A549 (cell line): ENCODE measurements around the gene PARVB. TPM values are rescaled to one million over a fixed set of nuclear protein-coding genes. Genes with fewer than 3 reads are reported as not detected.

Source experiments
- ATAC-seq, 2 experiments: fragments of 200-7000 bp in 1 of 2; fragments of >200 bp in 1 of 2; cut with Nextera tagmentation in 1 of 2; cut with Tn5 transposase in 1 of 2; 3 replicates each; pipeline versions ENCODE4 v1.8.0 to v1.9.1; 2018 to 2020; ENCODE audit warnings: mild to moderate bottlenecking in 1 of 2, moderate library complexity in 1 of 2
- CTCF ChIA-PET: fragments of 300-600 bp; sonication (Branson Sonifier 250); formaldehyde crosslinking; extraction: SDS; loops from one replicate; lab custom pipeline; 2021; ENCODE audit warnings: antibody characterized with exemption, inconsistent platforms; lab: Yijun Ruan, JAX
- POLR2A ChIA-PET: fragments of 350-600 bp; formaldehyde crosslinking; extraction: SDS; loops from one replicate; lab custom pipeline; 2021; ENCODE audit warnings: antibody characterized with exemption, inconsistent platforms; lab: Yijun Ruan, JAX
- DNase-seq, 2 experiments: peaks; one replicate each; pipeline versions ENCODE4 v3.0.0 to v3.0.0-alpha.2; 2011 to 2016; ENCODE audit warnings: low read depth in 1 of 2, low spot score in 1 of 2
- FAIRE-seq: peaks from 2 replicates; lab custom pipeline; 2011; peaks lifted over from hg19 to GRCh38; lab: Jason Lieb, UNC
- H3K27ac ChIP-seq, 2 experiments: fragments of >200 bp; sonication (Bioruptor Twin); formaldehyde crosslinking; 3 replicates each; pipeline ENCODE4 v1.5.1; 2016 to 2017
- H3K4me1 ChIP-seq: fragments of >200 bp; sonication (Bioruptor Twin); formaldehyde crosslinking; 3 replicates; pipeline ENCODE4 v1.6.1; 2016
- H3K4me2 ChIP-seq: fragments of >200 bp; sonication (Bioruptor Twin); formaldehyde crosslinking; 3 replicates; pipeline ENCODE4 v1.6.1; 2016
- H3K4me3 ChIP-seq: fragments of >200 bp; sonication (Bioruptor Twin); formaldehyde crosslinking; 3 replicates; pipeline ENCODE4 v1.5.1; 2016
- H3K9me3 ChIP-seq: fragments of >200 bp; sonication (Bioruptor Twin); formaldehyde crosslinking; 3 replicates; pipeline ENCODE4 v1.6.1; 2016
- CHD2 ChIP-seq: fragments of 150-350 bp; IDR thresholded peaks from 2 replicates; pipeline ENCODE4 v1.6.1; 2014; ENCODE audit warnings: low read length; ENCODE audit not compliant: partially characterized antibody
- EHMT2 ChIP-seq: fragments of 200-600 bp; sonication (generic); IDR thresholded peaks from 2 replicates; pipeline ENCODE4 v1.6.1; 2016; ENCODE audit warnings: antibody characterized with exemption, low read depth, mild to moderate bottlenecking, moderate library complexity
- GATA3 ChIP-seq: IDR thresholded peaks from 2 replicates; pipeline ENCODE4 v1.6.1; 2012; ENCODE audit warnings: borderline replicate concordance
- HDAC2 ChIP-seq: fragments of 200-600 bp; sonication (generic); IDR thresholded peaks from 2 replicates; pipeline ENCODE4 v1.6.1; 2016
- HOXB13 ChIP-seq: fragments of 250-450 bp; sonication (Bioruptor Pico); IDR thresholded peaks from 2 replicates; pipeline ENCODE4 v1.5.0; 2020; ENCODE audit warnings: low read depth, mild to moderate bottlenecking, moderate library complexity
- HOXB5 ChIP-seq: fragments of 250-450 bp; sonication (Bioruptor Pico); IDR thresholded peaks from 2 replicates; pipeline ENCODE4 v1.5.0; 2020; ENCODE audit warnings: mild to moderate bottlenecking, moderate library complexity
- KDM5A ChIP-seq: fragments of 200-600 bp; sonication (generic); IDR thresholded peaks from 2 replicates; pipeline ENCODE4 v1.6.1; 2016; ENCODE audit warnings: antibody characterized with exemption, mild to moderate bottlenecking
- MAFK ChIP-seq: fragments of 450-650 bp; IDR thresholded peaks from 2 replicates; pipeline ENCODE4 v1.6.1; 2014; ENCODE audit not compliant: partially characterized antibody
- MAZ ChIP-seq: fragments of 150-350 bp; IDR thresholded peaks from 2 replicates; pipeline ENCODE4 v1.6.1; 2014; ENCODE audit warnings: antibody characterized with exemption, low read depth, low read length, borderline replicate concordance
- RCOR1 ChIP-seq: fragments of 150-350 bp; IDR thresholded peaks from 2 replicates; pipeline ENCODE4 v1.6.1; 2014; ENCODE audit warnings: antibody characterized with exemption, low read length, low read depth
- RFX5 ChIP-seq: fragments of 450-650 bp; IDR thresholded peaks from 2 replicates; pipeline ENCODE4 v1.7.1; 2014; ENCODE audit warnings: antibody characterized with exemption, mild to moderate bottlenecking, moderate library complexity
- SREBF2 ChIP-seq: fragments of 450-650 bp; IDR thresholded peaks from 2 replicates; pipeline ENCODE4 v1.6.1; 2014; ENCODE audit warnings: mild to moderate bottlenecking, moderate library complexity
- TP53 ChIP-seq: fragments of 250-450 bp; sonication (Bioruptor Pico); IDR thresholded peaks from 2 replicates; pipeline ENCODE4 v1.5.0; 2021; ENCODE audit warnings: mild to moderate bottlenecking, moderate library complexity
- WGBS: methylation state at CpG from one replicate; pipeline ENCODE4 v1.1.6; 2017; ENCODE audit errors: missing lambda C conversion rate; 5-methylcytosine and 5-hydroxymethylcytosine counted together
- polyA plus RNA-seq, 4 experiments: library from polyadenylated mRNA; depleted of rRNA in 3 of 4; stranded (reverse); fragments of >200 nt; fragmentation: RNase III in 1 of 4; extraction: RNeasy Plus Mini Kit Qiagen cat#74134 plus additional on column Dnase treatment in 1 of 4; gene quantifications; 2 replicates in 3 of 4; 3 replicates in 1 of 4; pipeline ENCODE4 v1.2.3, GENCODE V29; 2011 to 2017
- TF ChIP-seq, protein P1 (sequence below): IDR thresholded peaks from 2 replicates; pipeline ENCODE4 v1.6.1; 2012
- TF ChIP-seq, protein P2 (sequence below): IDR thresholded peaks from 2 replicates; pipeline ENCODE4 v1.6.1; 2012
- TF ChIP-seq, protein P3 (sequence below): fragments of 150-350 bp; IDR thresholded peaks from 2 replicates; pipeline ENCODE4 v1.6.1; 2014; ENCODE audit warnings: low read depth, mild to moderate bottlenecking, low read length
- TF ChIP-seq, protein P4 (sequence below): fragments of 450-650 bp; IDR thresholded peaks from 2 replicates; pipeline ENCODE4 v1.6.1; 2014; ENCODE audit warnings: antibody characterized with exemption

Gene PARVB
- polyA plus RNA-seq, 2 of the 4 experiments (the other 2 are of a cell fraction) = 28.3 to 33.5 TPM

DNA sequence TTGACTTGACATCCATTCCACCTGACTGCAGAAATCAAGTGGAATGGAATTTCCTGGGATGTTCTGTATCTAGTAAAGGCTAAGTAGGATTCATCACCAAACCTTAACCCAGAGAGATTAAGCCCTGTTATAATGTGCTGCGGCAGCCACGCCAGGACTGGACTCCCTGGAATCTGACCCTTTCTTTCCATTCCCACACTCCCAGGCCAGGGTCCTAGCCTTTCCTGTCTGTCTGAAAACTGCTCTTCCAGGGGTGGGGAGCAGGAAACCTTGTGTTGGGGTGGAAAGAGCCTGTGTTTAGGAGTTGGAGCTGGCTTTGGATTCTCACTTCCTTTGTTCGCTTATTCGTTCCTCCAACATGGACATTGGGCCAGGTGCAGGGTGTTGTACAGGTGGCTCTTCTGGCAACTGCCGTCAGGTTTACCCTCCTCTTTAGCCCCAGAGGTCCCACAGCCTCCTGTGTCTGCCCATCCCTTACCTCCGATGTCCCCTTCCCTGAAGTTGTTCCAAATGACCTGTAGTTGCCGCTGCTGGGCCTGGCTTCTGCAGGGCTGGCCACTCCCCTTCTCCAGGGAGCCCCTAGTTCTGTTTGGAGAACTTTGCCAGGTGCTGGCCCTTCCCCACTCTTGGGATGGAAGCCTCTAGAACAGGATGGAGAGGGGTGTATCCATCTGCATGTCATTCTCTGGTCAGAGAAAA, 20.5 kb upstream of the PARVB start (continued):
- TF ChIP-seq, protein P1, sequence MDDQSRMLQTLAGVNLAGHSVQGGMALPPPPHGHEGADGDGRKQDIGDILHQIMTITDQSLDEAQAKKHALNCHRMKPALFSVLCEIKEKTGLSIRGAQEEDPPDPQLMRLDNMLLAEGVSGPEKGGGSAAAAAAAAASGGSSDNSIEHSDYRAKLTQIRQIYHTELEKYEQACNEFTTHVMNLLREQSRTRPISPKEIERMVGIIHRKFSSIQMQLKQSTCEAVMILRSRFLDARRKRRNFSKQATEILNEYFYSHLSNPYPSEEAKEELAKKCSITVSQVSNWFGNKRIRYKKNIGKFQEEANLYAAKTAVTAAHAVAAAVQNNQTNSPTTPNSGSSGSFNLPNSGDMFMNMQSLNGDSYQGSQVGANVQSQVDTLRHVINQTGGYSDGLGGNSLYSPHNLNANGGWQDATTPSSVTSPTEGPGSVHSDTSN = no peak
- TF ChIP-seq HOXB13 (CRISPR knock-in tag) = no peak
- no peak for TF ChIP-seq MAZ
- no peak for TF ChIP-seq SREBF2
- TF ChIP-seq, protein P2, sequence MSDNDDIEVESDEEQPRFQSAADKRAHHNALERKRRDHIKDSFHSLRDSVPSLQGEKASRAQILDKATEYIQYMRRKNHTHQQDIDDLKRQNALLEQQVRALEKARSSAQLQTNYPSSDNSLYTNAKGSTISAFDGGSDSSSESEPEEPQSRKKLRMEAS = no peak

DNA sequence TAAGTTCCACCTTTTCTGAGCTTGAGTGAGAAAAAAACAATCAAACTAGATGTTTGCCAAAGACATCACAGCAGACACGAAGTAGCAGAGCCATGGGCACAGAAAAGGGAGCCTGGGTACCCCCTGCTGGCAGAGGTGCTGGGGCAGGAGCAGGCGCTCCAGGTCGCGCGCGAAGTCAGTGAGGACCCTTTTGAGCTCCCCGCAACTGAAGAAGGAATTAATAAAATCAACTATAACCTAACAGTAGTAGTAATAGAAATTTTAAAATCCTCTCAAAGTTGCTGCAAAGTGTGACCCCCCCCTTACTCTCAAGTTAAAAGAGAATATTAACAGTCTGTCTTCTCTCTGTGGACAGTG, 20.0 kb upstream of the PARVB start:
- no peak for ATAC-seq
- no peaks in the 10 kb centered on the region for H3K4me1 ChIP-seq
- no peak for FAIRE-seq
- no peaks in the 10 kb centered on the region for H3K9me3 ChIP-seq
- no peak for DNase-seq
- ChIA-PET CTCF (interaction anchor here (1.3 to 3.8 kb wide), 2 partner anchors 11 to 623 kb away, joined by 3 to 28 read pairs; no protein-coding TSS in a partner anchor), POLR2A (no interaction called here)
- H3K4me2 ChIP-seq = no peak overlapping the region
- WGBS = 93% methylated on average over 7 of the region's 7 CpGs
- no peak overlapping the region for H3K4me3 ChIP-seq
- TF ChIP-seq RCOR1 (no peak), SREBF2 (no peak), HOXB5 (no peak), EHMT2 (no peak), RFX5 (no peak), HDAC2 (no peak)
- TF ChIP-seq, protein P3, sequence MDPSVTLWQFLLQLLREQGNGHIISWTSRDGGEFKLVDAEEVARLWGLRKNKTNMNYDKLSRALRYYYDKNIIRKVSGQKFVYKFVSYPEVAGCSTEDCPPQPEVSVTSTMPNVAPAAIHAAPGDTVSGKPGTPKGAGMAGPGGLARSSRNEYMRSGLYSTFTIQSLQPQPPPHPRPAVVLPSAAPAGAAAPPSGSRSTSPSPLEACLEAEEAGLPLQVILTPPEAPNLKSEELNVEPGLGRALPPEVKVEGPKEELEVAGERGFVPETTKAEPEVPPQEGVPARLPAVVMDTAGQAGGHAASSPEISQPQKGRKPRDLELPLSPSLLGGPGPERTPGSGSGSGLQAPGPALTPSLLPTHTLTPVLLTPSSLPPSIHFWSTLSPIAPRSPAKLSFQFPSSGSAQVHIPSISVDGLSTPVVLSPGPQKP = no peak
- TF ChIP-seq, protein P4, sequence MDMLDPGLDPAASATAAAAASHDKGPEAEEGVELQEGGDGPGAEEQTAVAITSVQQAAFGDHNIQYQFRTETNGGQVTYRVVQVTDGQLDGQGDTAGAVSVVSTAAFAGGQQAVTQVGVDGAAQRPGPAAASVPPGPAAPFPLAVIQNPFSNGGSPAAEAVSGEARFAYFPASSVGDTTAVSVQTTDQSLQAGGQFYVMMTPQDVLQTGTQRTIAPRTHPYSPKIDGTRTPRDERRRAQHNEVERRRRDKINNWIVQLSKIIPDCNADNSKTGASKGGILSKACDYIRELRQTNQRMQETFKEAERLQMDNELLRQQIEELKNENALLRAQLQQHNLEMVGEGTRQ = no peak
- TF ChIP-seq, protein P2 = no peak
- no peak overlapping the region for H3K27ac ChIP-seq

DNA sequence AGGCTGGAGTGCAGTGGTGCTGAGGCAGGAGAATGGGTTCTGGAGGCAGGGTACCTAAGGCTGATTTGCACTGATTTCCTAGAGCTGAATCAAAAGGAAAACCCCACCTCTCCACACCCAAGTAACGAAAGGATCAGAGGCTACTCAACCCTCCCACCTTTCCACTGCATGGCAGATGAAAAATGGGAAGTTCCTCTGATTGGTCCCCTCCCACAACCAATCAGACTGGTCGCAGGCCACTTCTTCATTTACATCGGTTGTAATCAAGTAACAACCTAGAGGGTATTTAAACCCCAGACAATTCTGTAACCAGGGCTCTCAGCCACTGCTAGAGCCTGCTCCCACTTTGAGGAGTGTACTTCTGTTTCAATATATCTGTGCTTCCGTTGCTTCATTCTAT, 18.6 kb upstream of the PARVB start:
- Histone ChIP-seq H3K27ac (no peak overlapping the region), H3K9me3 (no peaks in the 10 kb centered on the region), H3K4me3 (no peak overlapping the region), H3K4me1 (no peaks in the 10 kb centered on the region)
- FAIRE-seq (no peak), ATAC-seq (no peak), DNase-seq (no peak)
- CTCF ChIA-PET = interaction anchor here (0.6 to 3.8 kb wide), 8 partner anchors 10 to 621 kb away, joined by 3 to 28 read pairs (median 4); no protein-coding TSS in a partner anchor
- 82% methylated on average over 4 of the region's 4 CpGs for WGBS
- POLR2A ChIA-PET = no interaction called here
- TF ChIP-seq GATA3 (no peak), MAFK (no peak), TP53 (CRISPR knock-in tag) (no peak), CHD2 (no peak), KDM5A (no peak), HOXB13 (CRISPR knock-in tag) (no peak)
- TF ChIP-seq, protein P3 = no peak
- TF ChIP-seq, all 56 proteins: peak for 0
- H3K4me2 ChIP-seq = no peak overlapping the region
